ENCODE data around the gene CEP162.
"Not testable (repeated sequence)": the region's sequence is repeated elsewhere in the genome, so short reads cannot be mapped to it uniquely, and the experiment has no call there.

The CEP162 gene

DNA sequence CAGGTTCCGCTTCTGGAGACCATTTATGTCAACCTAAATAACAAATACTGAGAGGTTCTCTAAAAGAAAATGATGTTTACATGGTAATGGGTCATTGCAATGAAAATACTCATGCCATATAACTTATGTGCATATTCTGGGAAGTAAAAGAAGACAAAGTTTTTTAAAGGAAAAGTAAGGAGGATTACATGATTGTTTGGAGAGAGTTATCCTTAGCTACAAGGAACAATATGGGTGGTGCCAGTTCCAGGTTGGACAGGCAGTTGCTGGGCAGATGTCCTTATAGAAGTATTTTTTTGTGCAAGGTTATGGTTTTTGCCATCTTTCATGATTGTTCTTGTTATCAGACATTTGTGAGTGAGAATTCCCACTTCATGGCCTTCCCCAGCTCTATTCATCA, 141.4 kb downstream of the CEP162 start:
- DNase-seq = no peak

DNA sequence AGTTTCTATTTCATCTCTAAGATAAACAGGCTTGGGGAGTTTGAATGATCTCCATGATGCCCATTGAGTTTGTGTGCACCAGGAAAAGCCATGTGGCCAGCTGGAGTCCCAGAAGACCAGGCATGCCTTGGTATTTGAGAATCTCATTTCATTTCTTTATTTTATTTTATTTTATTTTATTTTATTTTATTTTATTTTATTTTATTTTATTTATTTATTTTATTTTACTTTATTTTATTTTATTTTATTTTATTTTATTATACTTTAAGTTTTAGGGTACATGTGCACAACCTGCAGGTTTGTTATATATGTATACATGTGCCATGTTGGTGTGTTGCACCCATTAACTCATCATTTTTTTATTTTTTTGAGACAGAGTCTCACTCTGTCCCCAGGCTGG, 142.7 kb downstream of the CEP162 start:
- not testable (repeated sequence) for DNase-seq

- no peak for DNase-seq
Measured at GRCh38 chr6:84082689-84083265, 144.7 kb downstream of the CEP162 start.

DNA sequence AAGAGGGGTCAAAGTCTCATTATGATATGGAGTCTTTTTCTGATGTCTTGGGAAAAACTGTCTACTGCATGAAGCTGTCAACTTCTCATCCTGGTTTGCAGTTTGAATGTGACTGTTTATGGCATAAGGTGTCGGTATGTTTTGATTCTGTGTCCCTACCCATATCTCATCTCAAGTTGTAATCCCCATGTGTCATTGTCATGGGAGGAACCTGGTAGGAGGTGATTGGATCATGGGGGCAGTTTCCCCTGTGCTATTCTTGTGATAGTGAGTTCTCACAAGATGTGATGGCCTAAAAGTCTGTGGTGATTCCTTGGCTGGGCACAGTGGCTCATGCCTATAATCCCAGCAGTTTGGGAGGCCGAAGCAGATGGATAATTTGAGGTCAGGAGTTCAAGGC, 146.2 kb downstream of the CEP162 start:
- no peak for DNase-seq

DNA sequence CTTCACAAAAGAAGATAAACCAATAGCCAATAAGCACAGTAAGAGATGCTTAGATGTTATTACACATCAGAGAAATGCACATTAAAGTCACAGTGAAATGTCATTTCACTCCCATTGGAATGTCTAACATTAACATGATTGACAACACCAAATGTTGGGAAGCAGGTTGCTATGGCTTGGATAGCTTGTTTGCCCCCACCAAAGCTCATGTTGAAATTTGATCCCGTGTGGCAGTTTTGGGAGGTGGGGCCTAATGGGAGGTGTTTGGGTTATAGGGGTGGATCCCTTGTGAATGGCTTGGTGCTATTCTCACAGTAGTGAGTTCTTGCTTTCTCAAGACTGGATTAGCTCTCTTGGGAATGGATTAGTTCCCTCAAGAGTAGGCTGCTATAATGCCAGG, 149.1 kb downstream of the CEP162 start:
- DNase-seq = no peak

GRCh38 chr6:84077645-84078044, 149.8 kb downstream of the CEP162 start:
- DNase-seq = no peak

DNA sequence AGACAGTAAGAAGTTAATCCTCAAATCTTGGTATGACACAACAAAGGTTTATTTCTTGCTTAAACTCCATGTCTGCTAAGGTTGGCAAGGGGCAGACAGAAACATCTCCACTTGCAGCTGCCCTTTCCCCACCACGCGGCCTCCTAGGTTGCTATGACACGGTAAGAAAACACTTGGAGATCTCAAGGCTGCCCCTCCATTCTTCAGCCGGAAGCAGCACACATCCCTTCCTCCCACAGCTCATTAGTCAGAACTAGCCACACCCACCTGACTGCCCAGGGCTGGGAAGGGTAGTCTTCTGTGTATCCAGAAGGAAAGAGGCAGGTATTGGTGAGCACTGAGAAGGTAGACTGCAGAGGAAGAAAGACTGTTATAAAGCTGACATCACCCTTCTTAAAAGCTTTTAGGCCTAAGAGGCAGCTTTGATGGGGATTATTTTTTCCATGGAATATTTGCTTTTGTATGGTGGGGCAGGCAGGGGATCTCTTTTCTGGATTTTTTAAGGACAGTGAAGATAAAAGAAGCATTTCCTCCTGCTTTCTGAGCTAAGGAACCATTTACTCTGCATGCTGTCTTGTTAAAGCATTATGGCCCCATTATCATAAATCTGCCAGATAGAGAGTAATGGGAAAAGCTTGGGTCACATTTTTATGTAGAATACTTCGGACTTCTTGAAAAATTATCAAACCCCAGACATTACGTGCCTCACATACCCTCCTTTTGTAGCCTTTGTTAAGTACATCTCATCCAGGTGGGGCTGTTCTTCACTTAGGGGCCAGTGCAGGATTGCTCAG, 152.3 kb downstream of the CEP162 start:
- peak in 2 of 3 experiments; percentile 28 to 57 for DNase-seq

Data from NCI-H1417 (cell line).